NCI-H2029 (cell line): ENCODE measurements around the gene AHNAK.
"Not testable (repeated sequence)": the region's sequence is repeated elsewhere in the genome, so short reads cannot be mapped to it uniquely, and the experiment has no call there.

ENCODE experiments used
- DNase-seq: peaks from one replicate; lab custom pipeline; 2025; lab: John Stamatoyannopoulos, UW

AHNAK gene

DNA sequence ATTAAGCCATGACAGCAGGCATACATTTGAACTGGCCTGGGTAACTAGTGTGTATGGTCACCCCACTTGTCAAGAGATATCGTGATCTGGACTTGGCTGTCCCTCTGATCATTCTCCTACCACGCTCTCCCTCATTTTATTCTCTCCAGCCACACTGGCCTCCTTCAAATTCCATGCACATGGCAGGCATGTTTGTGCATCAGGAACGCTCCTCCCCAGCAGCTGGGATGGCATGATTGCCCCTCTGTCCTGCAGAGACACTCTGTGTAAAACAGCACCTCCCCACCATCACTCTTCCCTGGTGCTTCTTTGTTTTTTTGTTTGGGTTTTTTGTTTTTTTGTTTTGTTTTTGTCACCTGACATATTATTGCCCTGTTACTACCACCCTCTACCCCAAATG, 159.2 kb downstream of the AHNAK start:
- DNase-seq: no peak

DNA sequence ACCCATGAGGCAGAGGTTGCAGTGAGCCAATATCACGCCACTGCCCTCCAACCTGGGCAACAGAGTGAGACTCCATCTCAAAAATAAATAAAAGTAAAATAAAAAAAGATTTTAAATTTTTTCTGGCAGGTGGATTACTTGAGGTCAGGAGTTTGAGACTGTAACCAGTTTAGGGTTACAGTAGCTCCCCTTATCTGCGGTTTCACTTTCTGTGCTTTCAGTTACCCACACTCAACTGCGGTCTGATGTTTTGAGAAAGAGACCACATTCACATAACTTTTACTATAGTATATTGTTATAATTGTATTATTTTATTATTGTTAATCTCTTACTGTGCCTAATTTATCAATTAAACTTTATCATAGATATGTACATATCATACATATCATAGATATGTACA, 160.5 kb downstream of the AHNAK start:
- not testable (repeated sequence) for DNase-seq

DNA sequence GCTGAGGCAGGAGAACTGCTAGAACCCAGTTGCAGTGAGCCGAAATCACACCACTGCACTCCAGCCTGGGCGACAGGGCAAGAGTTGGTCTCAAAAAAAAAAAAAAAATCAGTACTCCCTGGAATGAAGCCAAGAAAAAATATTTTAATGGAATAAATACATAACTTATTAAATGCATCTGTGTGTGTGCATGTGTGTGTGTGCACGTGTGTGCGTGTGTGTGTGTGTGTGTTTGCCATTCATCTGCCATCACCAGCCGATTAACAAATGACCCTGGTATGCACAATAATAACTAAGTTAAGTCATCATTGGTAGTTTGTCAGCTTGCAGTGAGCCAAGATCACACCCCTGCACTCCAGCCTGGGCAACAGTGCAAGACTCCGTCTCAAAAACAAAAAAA, 162.8 kb downstream of the AHNAK start:
- no peak for DNase-seq
